Measurements from ENCODE around the gene SMAD2. TPM values are rescaled to one million over a fixed set of nuclear protein-coding genes. Genes with fewer than 3 reads are reported as not detected.
A peak's percentile ranks its signal among the peaks of the same experiment; 100 is the strongest.

Gene SMAD2
- total RNA-seq, 1 donor from 2014 or later = 144 TPM

- FAIRE-seq (no peak), DNase-seq (ENCODE audit: low read depth) (peak; percentile 81)
- H3K4me1 ChIP-seq (ENCODE audit: insufficient read depth, low read length) = peaks cover 21% of the 10 kb centered on the region
- no peaks in the 10 kb centered on the region for H3K27me3 ChIP-seq (ENCODE audit: insufficient read depth, low read length)
- H3K4me2 ChIP-seq (ENCODE audit: low read length) = peak overlapping the region; percentile 29
- peak overlapping the region; percentile 41 for H3K27ac ChIP-seq (ENCODE audit: low read depth, low read length)
- H3K4me1 Mint-ChIP-seq (ENCODE audit: low read depth, unreplicated experiment) = peaks cover 22% of the 10 kb centered on the region
- H3K9me3 ChIP-seq (ENCODE audit: insufficient read depth, low read depth, low read length) = no peaks in the 10 kb centered on the region
- H3K27ac Mint-ChIP-seq (ENCODE audit: unreplicated experiment) = no peak overlapping the region
- H3K27me3 Mint-ChIP-seq (ENCODE audit: low read depth, unreplicated experiment) = no peaks in the 10 kb centered on the region
- H2AFZ ChIP-seq (ENCODE audit: low read depth, low read length) = no peak overlapping the region
- peaks cover 44% of the 10 kb centered on the region for H3K79me2 ChIP-seq (ENCODE audit: insufficient read depth, low read length)
- TF ChIP-seq CTCF (IDR thresholded peaks at IDR 0.05; ENCODE audit: insufficient read depth, low read depth, low read length) = no peak
- TF ChIP-seq EZH2 (IDR thresholded peaks at IDR 0.05; ENCODE audit: insufficient read depth, low read length) = no peak
- H3K9me3 Mint-ChIP-seq (ENCODE audit: unreplicated experiment) = no peaks in the 10 kb centered on the region
- no peaks in the 10 kb centered on the region for H3K36me3 ChIP-seq (ENCODE audit: insufficient read depth, low read length)
- no peak overlapping the region for H3K4me3 ChIP-seq (ENCODE audit: insufficient read depth, low read depth, low read length)
- no peak overlapping the region for H3K4me3 Mint-ChIP-seq (ENCODE audit: unreplicated experiment)
- H3K36me3 Mint-ChIP-seq (ENCODE audit: low read depth, unreplicated experiment) = peaks cover 7% of the 10 kb centered on the region
- peaks cover 46% of the 10 kb centered on the region for H4K20me1 ChIP-seq (ENCODE audit: insufficient read depth, low read length)
- no peak overlapping the region for H3K9ac ChIP-seq (ENCODE audit: low read length)
Observed at GRCh38 chr18:47883771-47884413, 46.6 kb downstream of the SMAD2 start.

DNA sequence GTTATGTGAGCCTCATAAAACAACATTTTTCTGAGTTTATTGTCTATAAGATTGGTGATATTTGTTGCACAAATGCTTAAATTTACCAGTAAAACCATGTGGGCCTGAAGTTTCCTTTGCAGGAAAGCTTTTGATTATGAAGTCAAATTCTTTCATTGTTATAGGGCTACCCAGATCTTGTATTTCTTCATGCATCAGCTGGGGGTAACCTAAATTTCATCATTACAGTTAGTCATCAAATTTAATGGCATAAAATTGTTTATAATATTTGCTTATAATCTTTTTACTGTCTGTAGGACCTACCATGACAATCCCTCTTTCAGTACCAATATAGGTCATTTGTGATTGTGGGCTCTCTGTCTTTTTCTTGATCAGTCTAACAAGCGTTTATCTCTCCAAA, 47.8 kb downstream of the SMAD2 start:
- no peaks in the 10 kb centered on the region for H3K36me3 ChIP-seq (ENCODE audit: insufficient read depth, low read length)

More for the DNA sequence above, 47.8 kb downstream of the SMAD2 start:
- Mint-ChIP-seq H3K4me1 (ENCODE audit: low read depth, unreplicated experiment) (peaks cover 23% of the 10 kb centered on the region), H3K27ac (ENCODE audit: unreplicated experiment) (no peak overlapping the region), H3K27me3 (ENCODE audit: low read depth, unreplicated experiment) (no peaks in the 10 kb centered on the region), H3K36me3 (ENCODE audit: low read depth, unreplicated experiment) (peaks cover 6% of the 10 kb centered on the region), H3K9me3 (ENCODE audit: unreplicated experiment) (no peaks in the 10 kb centered on the region), H3K4me3 (ENCODE audit: unreplicated experiment) (no peak overlapping the region)
- Histone ChIP-seq H3K27ac (ENCODE audit: low read depth, low read length) (no peak overlapping the region), H3K4me3 (ENCODE audit: insufficient read depth, low read depth, low read length) (no peak overlapping the region), H3K9ac (ENCODE audit: low read length) (no peak overlapping the region), H3K9me3 (ENCODE audit: insufficient read depth, low read depth, low read length) (no peaks in the 10 kb centered on the region), H4K20me1 (ENCODE audit: insufficient read depth, low read length) (peaks cover 40% of the 10 kb centered on the region), H2AFZ (ENCODE audit: low read depth, low read length) (no peak overlapping the region), H3K4me2 (ENCODE audit: low read length) (no peak overlapping the region), H3K4me1 (ENCODE audit: insufficient read depth, low read length) (peaks cover 21% of the 10 kb centered on the region), H3K27me3 (ENCODE audit: insufficient read depth, low read length) (no peaks in the 10 kb centered on the region), H3K79me2 (ENCODE audit: insufficient read depth, low read length) (peaks cover 36% of the 10 kb centered on the region)
- DNase-seq (ENCODE audit: low read depth) (no peak), FAIRE-seq (no peak)
- TF ChIP-seq CTCF (IDR thresholded peaks at IDR 0.05; ENCODE audit: insufficient read depth, low read depth, low read length) (no peak), EZH2 (IDR thresholded peaks at IDR 0.05; ENCODE audit: insufficient read depth, low read length) (no peak)

Measured in astrocyte (in vitro differentiated cells and primary cell).